ENCODE data around the gene PRSS22.
A peak's percentile ranks its signal among the peaks of the same experiment; 100 is the strongest.

The PRSS22 gene

GRCh38 chr16:2848933-2849725 is 8.8 kb downstream of the PRSS22 start:
- DNase-seq = no peak

GRCh38 chr16:2846511-2847310 is 11.3 kb downstream of the PRSS22 start:
- DNase-seq = no peak

GRCh38 chr16:2845116-2845515 is 12.9 kb downstream of the PRSS22 start:
- DNase-seq = no peak

- no peak for DNase-seq
Observed at GRCh38 chr16:2843526-2843925, 14.4 kb downstream of the PRSS22 start.

- DNase-seq = no peak
Observed at GRCh38 chr16:2842340-2843000, 15.5 kb downstream of the PRSS22 start.

GRCh38 chr16:2841606-2842339 is 16.2 kb downstream of the PRSS22 start:
- DNase-seq = no peak

GRCh38 chr16:2840914-2841313 is 17.1 kb downstream of the PRSS22 start:
- no peak for DNase-seq

- no peak for DNase-seq
Observed at GRCh38 chr16:2839650-2840450, 18.1 kb downstream of the PRSS22 start.

- peak; percentile 26 for DNase-seq
Observed at GRCh38 chr16:2838928-2839327, 19.0 kb downstream of the PRSS22 start.

GRCh38 chr16:2836646-2837508 is 21.1 kb downstream of the PRSS22 start:
- DNase-seq = no peak

GRCh38 chr16:2835638-2836493 is 22.1 kb downstream of the PRSS22 start:
- peak; percentile 41 for DNase-seq

- no peak for DNase-seq
Observed at GRCh38 chr16:2834968-2835367, 23.0 kb downstream of the PRSS22 start.

- no peak for DNase-seq
Observed at GRCh38 chr16:2833776-2834175, 24.2 kb downstream of the PRSS22 start.

- no peak for DNase-seq
Observed at GRCh38 chr16:2831203-2831602, 26.8 kb downstream of the PRSS22 start.

GRCh38 chr16:2830355-2830695 is 27.6 kb downstream of the PRSS22 start:
- no peak for DNase-seq

GRCh38 chr16:2829501-2830354 is 28.2 kb downstream of the PRSS22 start, which contains the start of gene ZG16B:
Gene ZG16B (plus strand): TSS chr16:2830303. CDS start chr16:2830442, 139 bp downstream.
- DNase-seq = no peak

- DNase-seq = no peak
Observed at GRCh38 chr16:2828876-2829430, 29.0 kb downstream of the PRSS22 start.

- DNase-seq = no peak
Observed at GRCh38 chr16:2828521-2828840, 29.5 kb downstream of the PRSS22 start.
